ENCODE measurements around the gene CA10. TPM values are rescaled to one million over a fixed set of nuclear protein-coding genes. Genes with fewer than 3 reads are reported as not detected.

The CA10 gene
- total and polyA plus RNA-seq, 2 donors (not counting 3 experiments of a cell fraction or from before 2014, with no cell fraction given) = not detected

DNA sequence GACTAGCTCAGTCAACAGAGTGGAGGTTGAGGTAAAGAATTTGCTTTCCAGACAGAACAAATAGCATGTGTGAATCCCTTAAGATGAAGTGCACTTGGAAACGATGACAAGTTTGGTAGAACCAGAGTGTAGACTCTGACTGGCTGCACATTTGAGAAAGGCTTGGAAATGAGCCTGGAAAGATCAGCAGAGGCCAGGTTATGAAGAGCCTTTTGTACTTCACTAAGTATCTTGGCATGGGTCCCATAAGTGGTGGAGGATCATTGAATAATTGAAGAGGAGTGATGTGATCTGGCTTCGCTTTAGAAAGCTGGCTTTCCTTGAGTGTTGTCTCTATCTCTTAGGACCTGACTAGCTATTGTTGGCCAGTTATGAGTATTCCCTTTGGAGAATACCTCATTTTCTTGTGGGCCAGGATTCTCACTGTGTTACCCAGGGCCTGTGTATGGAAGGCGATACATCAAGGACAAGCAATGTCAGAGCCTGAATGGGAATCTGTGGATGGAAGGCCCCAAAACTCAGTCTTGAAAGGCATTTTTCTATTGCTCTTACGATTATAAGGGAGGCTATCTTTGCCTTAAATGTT lies 568.4 kb downstream of the CA10 start:
- H3K27ac ChIP-seq (ENCODE audit: insufficient read depth, low read depth, low read length) = no peak overlapping the region
- no peak overlapping the region for H2AFZ ChIP-seq (ENCODE audit: low read depth, low read length)
- H4K20me1 ChIP-seq (replicated peaks; ENCODE audit: control insufficient read depth, extremely low read depth, insufficient read depth, low read length) = no peaks in the 10 kb centered on the region
- POLR2A ChIA-PET = no interaction called here
- H3K4me1 ChIP-seq (ENCODE audit: control insufficient read depth, extremely low read depth, insufficient read depth, low read length) = no peaks in the 10 kb centered on the region
- intact Hi-C loops (cut with micrococcal nuclease) = no loop called here
- H3K9me1 ChIP-seq (replicated peaks; ENCODE audit: control insufficient read depth, extremely low read depth, insufficient read depth, low read length) = no peaks in the 10 kb centered on the region
- DNase-seq (ENCODE audit: low read depth, low spot score) (no peak), FAIRE-seq (no peak)
- no peaks in the 10 kb centered on the region for H3K27me3 ChIP-seq (ENCODE audit: control insufficient read depth in 2 of 2, insufficient read depth in 2 of 2, low read length in 2 of 2)
- H3K9me3 ChIP-seq (replicated peaks; ENCODE audit: control insufficient read depth, insufficient read depth, low read length) = no peaks in the 10 kb centered on the region
- no peak overlapping the region for H3K4me3 ChIP-seq (replicated peaks in 1 of 3; ENCODE audit: insufficient read depth in 1 of 3, low read depth in 1 of 3, low read length in 3 of 3)
- no TSS peak for BruUV-seq (replicated peaks)
- H3K36me3 ChIP-seq (ENCODE audit: control insufficient read depth in 2 of 2, extremely low read depth in 1 of 2, insufficient read depth in 2 of 2, low read length in 2 of 2) = no peaks in the 10 kb centered on the region
- TF ChIP-seq JUN (IDR thresholded peaks at IDR 0.05; ENCODE audit: borderline replicate concordance, insufficient read depth, insufficient read length, low read depth) (no peak), EZH2 (IDR thresholded peaks at IDR 0.05; ENCODE audit: borderline replicate concordance, low read depth, low read length, severe bottlenecking) (no peak), GATA2 (IDR thresholded peaks at IDR 0.05; ENCODE audit: insufficient read depth, insufficient read length, low read depth, low read length) (no peak), POLR2AphosphoS5 (IDR thresholded peaks at IDR 0.05; ENCODE audit: insufficient read depth, low read depth, low read length) (no peak), CTCF (IDR thresholded peaks at IDR 0.05; ENCODE audit: extremely low read depth in 1 of 2, insufficient read depth in 1 of 2, low read depth in 1 of 2, low read length in 2 of 2) (no peak), POLR2A (IDR thresholded peaks at IDR 0.05; ENCODE audit: low read depth, low read length) (no peak), FOS (IDR thresholded peaks at IDR 0.05; ENCODE audit: borderline replicate concordance, insufficient read depth, low read length) (no peak), MYC (IDR thresholded peaks at IDR 0.05; ENCODE audit: low read depth, low read length) (no peak), MAX (IDR thresholded peaks at IDR 0.05; ENCODE audit: insufficient read depth, insufficient read length) (no peak)
- dilution Hi-C loops (cut with MboI; ENCODE audit: extremely low pct_ligation_motif_present, low sequenced_read_pairs) = no loop called here
- H3K9ac ChIP-seq (replicated peaks; ENCODE audit: extremely low read depth, insufficient read depth, low read length) = no peak overlapping the region
- CTCF ChIA-PET = no interaction called here
- H3K79me2 ChIP-seq (ENCODE audit: control insufficient read depth, insufficient read depth, low read length) = no peaks in the 10 kb centered on the region
- no peak overlapping the region for H3K4me2 ChIP-seq (ENCODE audit: insufficient read depth, low read length)
